ENCODE measurements around the gene MAP3K12. TPM values are rescaled to one million over a fixed set of nuclear protein-coding genes. Genes with fewer than 3 reads are reported as not detected.
A peak's percentile ranks its signal among the peaks of the same experiment; 100 is the strongest.

MAP3K12 gene
- total RNA-seq, 1 experiment from 2014 or later = 14.7 TPM

DNA sequence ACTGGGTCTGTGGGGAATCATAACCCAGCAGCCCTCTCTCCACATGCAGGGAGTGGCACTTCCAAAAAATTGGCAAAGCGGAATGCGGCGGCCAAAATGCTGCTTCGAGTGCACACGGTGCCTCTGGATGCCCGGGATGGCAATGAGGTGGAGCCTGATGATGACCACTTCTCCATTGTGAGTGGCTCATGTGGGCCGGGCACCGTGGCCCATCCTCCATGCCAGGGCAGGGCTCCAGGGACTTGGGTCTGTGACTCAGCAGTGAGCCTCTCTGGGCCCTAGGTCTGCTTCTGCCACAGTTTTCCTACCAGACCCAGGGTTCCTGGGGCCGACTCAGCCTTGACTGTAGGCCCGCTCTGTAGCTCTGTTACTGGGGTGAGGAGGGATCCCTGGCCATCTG, 5.8 kb upstream of the MAP3K12 start:
- Histone ChIP-seq H3K4me1 (replicated peaks; ENCODE audit: insufficient read depth) (peaks cover 11% of the 10 kb centered on the region), H3K9me3 (ENCODE audit: insufficient read depth, low read depth) (no peaks in the 10 kb centered on the region), H3K79me2 (ENCODE audit: low read depth) (peaks cover 26% of the 10 kb centered on the region), H2AFZ (no peak overlapping the region), H3K4me2 (no peak overlapping the region), H3F3A (ENCODE audit: insufficient read depth, low read depth) (peaks cover 13% of the 10 kb centered on the region), H4K20me1 (ENCODE audit: insufficient read depth) (no peaks in the 10 kb centered on the region), H3K4me3 (no peak overlapping the region), H3K27me3 (ENCODE audit: insufficient read depth, low read depth) (no peaks in the 10 kb centered on the region), H3K9me2 (ENCODE audit: insufficient read depth) (no peaks in the 10 kb centered on the region), H3K36me3 (ENCODE audit: low read depth) (no peaks in the 10 kb centered on the region), H3K27ac (no peak overlapping the region)
- DNase-seq = no peak
- no TSS peak for BruUV-seq (replicated peaks)
- CTCF ChIA-PET = interaction anchor here (0.7 kb wide), 1 partner anchor 178 kb away, joined by 3 read pairs; no protein-coding TSS in a partner anchor
- POLR2A ChIA-PET (ENCODE audit: unreplicated experiment) = no interaction called here
- intact Hi-C loops (cut with micrococcal nuclease; ENCODE audit: unreplicated experiment) = loop anchor here (10.0 kb wide), 1 partner anchor 440 kb away; no protein-coding TSS in a partner anchor
- no peak for TF ChIP-seq EZH2 (IDR thresholded peaks at IDR 0.05; ENCODE audit: low read depth)

DNA sequence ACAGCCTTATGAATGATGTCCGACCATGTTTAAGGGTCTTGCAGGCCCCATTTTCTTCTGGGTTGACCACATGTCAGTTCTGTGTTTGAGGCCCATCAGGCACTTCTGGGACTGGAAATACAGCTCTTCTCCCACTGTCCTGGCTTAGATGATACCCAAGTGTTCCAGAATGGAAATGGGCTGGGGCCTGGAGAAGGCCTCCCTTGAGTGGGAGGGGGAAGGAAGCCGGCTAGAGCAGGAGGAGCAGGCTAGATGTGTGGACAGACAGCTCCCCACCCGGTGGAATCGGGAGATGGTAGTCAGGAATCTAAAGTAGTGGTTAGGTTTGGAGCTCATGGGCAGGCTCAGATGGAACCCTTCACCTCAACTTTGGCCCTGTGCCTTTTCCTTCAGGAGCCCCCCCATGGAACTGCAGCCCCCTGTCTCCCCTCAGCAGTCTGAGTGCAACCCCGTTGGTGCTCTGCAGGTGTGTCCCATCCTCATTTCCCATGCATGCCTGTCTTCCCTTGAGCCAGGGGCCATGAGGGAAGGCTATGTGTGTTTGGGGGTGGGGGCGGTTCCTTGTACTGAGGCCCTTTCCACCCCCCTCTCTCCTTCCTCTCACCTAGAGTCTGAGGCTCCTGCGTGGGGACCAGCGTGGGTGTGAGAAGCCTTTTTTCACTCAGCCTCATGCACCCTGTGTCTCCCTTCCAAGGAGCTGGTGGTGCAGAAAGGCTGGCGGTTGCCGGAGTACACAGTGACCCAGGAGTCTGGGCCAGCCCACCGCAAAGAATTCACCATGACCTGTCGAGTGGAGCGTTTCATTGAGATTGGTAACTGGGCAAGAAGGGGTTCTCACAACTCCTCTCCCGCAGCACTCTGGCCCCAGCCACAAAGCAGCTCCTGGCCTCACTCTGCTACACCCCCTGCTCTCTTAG, 5.0 kb upstream of the MAP3K12 start:
- H4K20me1 ChIP-seq (ENCODE audit: insufficient read depth) = no peaks in the 10 kb centered on the region
- ChIA-PET POLR2A (ENCODE audit: unreplicated experiment) (no interaction called here), CTCF (no interaction called here)
- H3K4me3 ChIP-seq = no peak overlapping the region
- TF ChIP-seq, protein P1, sequence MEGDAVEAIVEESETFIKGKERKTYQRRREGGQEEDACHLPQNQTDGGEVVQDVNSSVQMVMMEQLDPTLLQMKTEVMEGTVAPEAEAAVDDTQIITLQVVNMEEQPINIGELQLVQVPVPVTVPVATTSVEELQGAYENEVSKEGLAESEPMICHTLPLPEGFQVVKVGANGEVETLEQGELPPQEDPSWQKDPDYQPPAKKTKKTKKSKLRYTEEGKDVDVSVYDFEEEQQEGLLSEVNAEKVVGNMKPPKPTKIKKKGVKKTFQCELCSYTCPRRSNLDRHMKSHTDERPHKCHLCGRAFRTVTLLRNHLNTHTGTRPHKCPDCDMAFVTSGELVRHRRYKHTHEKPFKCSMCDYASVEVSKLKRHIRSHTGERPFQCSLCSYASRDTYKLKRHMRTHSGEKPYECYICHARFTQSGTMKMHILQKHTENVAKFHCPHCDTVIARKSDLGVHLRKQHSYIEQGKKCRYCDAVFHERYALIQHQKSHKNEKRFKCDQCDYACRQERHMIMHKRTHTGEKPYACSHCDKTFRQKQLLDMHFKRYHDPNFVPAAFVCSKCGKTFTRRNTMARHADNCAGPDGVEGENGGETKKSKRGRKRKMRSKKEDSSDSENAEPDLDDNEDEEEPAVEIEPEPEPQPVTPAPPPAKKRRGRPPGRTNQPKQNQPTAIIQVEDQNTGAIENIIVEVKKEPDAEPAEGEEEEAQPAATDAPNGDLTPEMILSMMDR (conservative IDR thresholded peaks at IDR 0.05) = no peak
- TF ChIP-seq EZH2 (IDR thresholded peaks at IDR 0.05; ENCODE audit: low read depth) = no peak
- no peaks in the 10 kb centered on the region for H3K9me2 ChIP-seq (ENCODE audit: insufficient read depth)
- BruUV-seq (replicated peaks) = no TSS peak
- H2AFZ ChIP-seq = no peak overlapping the region
- no peaks in the 10 kb centered on the region for H3K36me3 ChIP-seq (ENCODE audit: low read depth)
- H3F3A ChIP-seq (ENCODE audit: insufficient read depth, low read depth) = peaks cover 19% of the 10 kb centered on the region
- no peak overlapping the region for H3K4me2 ChIP-seq
- peaks cover 11% of the 10 kb centered on the region for H3K4me1 ChIP-seq (replicated peaks; ENCODE audit: insufficient read depth)
- H3K27me3 ChIP-seq (ENCODE audit: insufficient read depth, low read depth) = no peaks in the 10 kb centered on the region
- H3K9me3 ChIP-seq (ENCODE audit: insufficient read depth, low read depth) = no peaks in the 10 kb centered on the region
- no peak for DNase-seq
- intact Hi-C loops (cut with micrococcal nuclease; ENCODE audit: unreplicated experiment) = loop anchor here (5.0 to 10.0 kb wide), 2 partner anchors 52 to 439 kb away; partner anchors contain the start of gene PCBP2
- no peak overlapping the region for H3K27ac ChIP-seq
- peaks cover 26% of the 10 kb centered on the region for H3K79me2 ChIP-seq (ENCODE audit: low read depth)

DNA sequence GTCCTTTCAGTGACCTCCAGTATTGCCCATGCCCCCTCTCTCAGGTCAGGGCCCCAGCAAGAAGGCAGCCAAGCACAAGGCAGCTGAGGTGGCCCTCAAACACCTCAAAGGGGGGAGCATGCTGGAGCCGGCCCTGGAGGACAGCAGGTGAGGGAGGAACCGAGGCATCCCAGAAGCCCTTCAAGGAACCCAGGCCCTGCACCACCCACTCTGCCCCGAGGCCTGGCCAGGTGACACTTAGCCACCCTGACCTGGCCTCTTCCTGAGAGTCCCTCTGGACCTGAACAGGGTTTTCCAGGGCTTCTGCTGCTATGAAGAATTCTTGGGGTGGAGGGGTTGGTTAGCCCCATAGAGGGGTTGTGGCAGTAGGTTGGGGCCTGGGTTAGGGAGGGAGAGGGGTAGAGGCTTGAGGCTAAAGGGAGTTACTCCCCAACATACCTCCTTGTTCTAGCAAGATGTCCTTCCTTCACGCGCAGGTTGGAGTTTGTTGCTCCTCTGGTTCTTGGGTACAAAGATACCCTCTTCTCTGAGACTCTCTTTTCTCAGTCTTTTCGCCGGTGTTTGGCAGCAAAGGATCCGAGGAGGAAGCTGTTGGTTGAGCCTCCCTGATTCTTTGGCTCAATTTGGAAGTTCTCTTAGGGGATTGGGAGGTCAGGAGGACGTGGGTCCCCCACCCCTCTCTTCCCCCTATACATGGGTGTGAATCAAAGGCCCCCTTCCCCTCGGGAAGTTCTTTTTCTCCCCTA, 3.9 kb upstream of the MAP3K12 start:
- Histone ChIP-seq H3K36me3 (ENCODE audit: low read depth) (no peaks in the 10 kb centered on the region), H3F3A (ENCODE audit: insufficient read depth, low read depth) (peaks cover 16% of the 10 kb centered on the region), H3K4me1 (replicated peaks; ENCODE audit: insufficient read depth) (peaks cover 11% of the 10 kb centered on the region), H3K27ac (no peak overlapping the region), H3K4me2 (peak overlapping the region; percentile 89; the same call in 1 of the 2 replicates), H3K9me2 (ENCODE audit: insufficient read depth) (no peaks in the 10 kb centered on the region), H4K20me1 (ENCODE audit: insufficient read depth) (no peaks in the 10 kb centered on the region), H3K27me3 (ENCODE audit: insufficient read depth, low read depth) (no peaks in the 10 kb centered on the region), H2AFZ (no peak overlapping the region), H3K79me2 (ENCODE audit: low read depth) (peaks cover 26% of the 10 kb centered on the region), H3K9me3 (ENCODE audit: insufficient read depth, low read depth) (no peaks in the 10 kb centered on the region), H3K4me3 (no peak overlapping the region)
- no peak for DNase-seq
- no TSS peak for BruUV-seq (replicated peaks)
- ChIA-PET POLR2A (ENCODE audit: unreplicated experiment) (interaction anchor here (0.7 kb wide), 1 partner anchor 75 kb away, joined by 9 read pairs; no protein-coding TSS in a partner anchor), CTCF (no interaction called here)
- TF ChIP-seq, protein P1 (conservative IDR thresholded peaks at IDR 0.05) = no peak
- no peak for TF ChIP-seq EZH2 (IDR thresholded peaks at IDR 0.05; ENCODE audit: low read depth)
- intact Hi-C loops (cut with micrococcal nuclease; ENCODE audit: unreplicated experiment) = loop anchor here (5.0 to 10.0 kb wide), 2 partner anchors 51 to 438 kb away; partner anchors contain the start of gene PCBP2

All from PC-9 (cell line).